ENCODE measurements around the gene C1QL4.

C1QL4 gene

DNA sequence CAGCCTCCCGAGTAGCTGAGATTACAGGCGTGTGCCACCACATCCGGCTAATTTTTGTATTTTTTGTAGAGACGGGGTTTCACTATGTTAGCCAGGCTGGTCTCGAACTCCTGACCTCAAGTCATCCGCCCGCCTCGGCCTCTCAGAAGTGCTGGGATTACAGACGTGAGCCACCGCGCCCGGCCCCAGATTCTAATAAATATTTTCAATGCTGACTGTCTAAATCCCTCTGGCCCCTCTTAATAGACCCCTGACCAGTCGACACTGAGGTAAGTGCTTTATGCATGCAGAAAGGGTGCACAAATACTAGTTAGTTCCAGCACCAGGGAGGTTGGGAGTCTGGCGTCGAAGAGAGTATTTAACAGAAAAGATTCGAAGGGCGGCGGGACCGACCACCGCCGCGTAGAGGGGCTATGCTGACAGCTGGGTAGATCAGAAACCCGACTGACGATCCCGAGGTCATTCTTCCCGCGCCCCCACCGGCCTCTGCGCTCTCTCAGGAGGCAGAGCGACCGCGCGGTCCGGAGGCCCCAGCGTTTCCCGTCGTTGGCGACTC is 29.2 kb upstream of the C1QL4 start:
- H3K9me3 ChIP-seq (ENCODE audit: control insufficient read depth in 2 of 2, low read length in 2 of 2) = no peaks in the 10 kb centered on the region
- peak overlapping the region; percentile 85 to 89 for H3K4me3 ChIP-seq (ENCODE audit: low read length in 2 of 2)
- peaks cover 5% of the 10 kb centered on the region for H3K4me1 ChIP-seq (ENCODE audit: control insufficient read depth, insufficient read depth, low read length)
- H3K36me3 ChIP-seq (ENCODE audit: control insufficient read depth in 2 of 2, insufficient read depth in 2 of 2, low read length in 2 of 2) = no peaks in the 10 kb centered on the region
- no peaks in the 10 kb centered on the region for H3K27me3 ChIP-seq (ENCODE audit: control insufficient read depth in 1 of 2, insufficient read depth in 2 of 2, low read length in 2 of 2)
- H3K9ac ChIP-seq (ENCODE audit: low read length in 2 of 2) = peak overlapping the region; percentile 87 to 91
- peak overlapping the region; percentile 81 for H3K27ac ChIP-seq (ENCODE audit: low read length)

DNA sequence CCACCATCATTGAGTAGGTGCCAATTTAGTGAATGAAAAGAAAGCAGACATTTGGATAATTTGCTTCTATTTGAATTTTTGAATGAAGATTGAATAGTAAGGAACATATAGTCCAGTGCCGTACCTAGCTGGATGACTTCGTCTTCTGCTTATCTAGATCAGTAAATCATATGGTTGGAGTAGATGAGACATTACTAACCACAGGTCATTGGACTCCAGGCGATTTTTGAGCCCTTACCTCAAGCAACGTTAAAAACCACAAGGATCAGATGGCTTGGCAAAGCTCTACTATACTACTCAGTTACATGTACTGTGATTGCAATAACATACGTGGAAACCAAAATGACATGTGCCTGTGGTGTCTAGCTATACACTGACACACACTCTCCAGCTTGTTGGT is 28.6 kb upstream of the C1QL4 start:
- Histone ChIP-seq H3K27me3 (ENCODE audit: control insufficient read depth in 1 of 2, insufficient read depth in 2 of 2, low read length in 2 of 2) (no peaks in the 10 kb centered on the region), H3K4me1 (ENCODE audit: control insufficient read depth, insufficient read depth, low read length) (peaks cover 5% of the 10 kb centered on the region), H3K9me3 (ENCODE audit: control insufficient read depth in 2 of 2, low read length in 2 of 2) (no peaks in the 10 kb centered on the region), H3K4me3 (ENCODE audit: low read length in 2 of 2) (no peak overlapping the region), H3K27ac (ENCODE audit: low read length) (no peak overlapping the region), H3K36me3 (ENCODE audit: control insufficient read depth in 2 of 2, insufficient read depth in 2 of 2, low read length in 2 of 2) (no peaks in the 10 kb centered on the region), H3K9ac (ENCODE audit: low read length in 2 of 2) (no peak overlapping the region)

- Histone ChIP-seq H3K27me3 (ENCODE audit: control insufficient read depth in 1 of 2, insufficient read depth in 2 of 2, low read length in 2 of 2) (no peaks in the 10 kb centered on the region), H3K27ac (ENCODE audit: low read length) (no peak overlapping the region)
Observed at GRCh38 chr12:49364989-49365388, 28.0 kb upstream of the C1QL4 start.

DNA sequence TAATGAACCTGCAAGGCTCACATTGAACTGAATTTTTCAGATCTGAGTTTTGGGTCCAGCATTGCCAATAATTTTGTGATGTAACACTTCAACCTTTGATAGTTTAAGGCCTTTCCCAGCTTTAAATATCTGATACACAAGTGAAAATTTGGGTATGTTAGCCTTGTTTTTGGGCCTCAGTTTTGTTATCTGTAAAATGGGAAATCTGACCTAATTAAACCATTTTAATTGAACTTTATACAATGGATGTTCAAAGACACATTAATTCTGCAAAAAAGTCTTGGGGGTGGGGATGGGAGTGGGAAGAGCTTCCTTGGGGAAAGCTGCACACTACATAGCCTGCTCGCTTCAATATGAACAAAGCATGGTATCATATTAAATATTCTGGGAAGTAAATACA is 25.1 kb upstream of the C1QL4 start:
- Histone ChIP-seq H3K9me3 (ENCODE audit: control insufficient read depth in 2 of 2, low read length in 2 of 2) (no peaks in the 10 kb centered on the region), H3K9ac (ENCODE audit: low read length in 2 of 2) (no peak overlapping the region), H3K36me3 (ENCODE audit: control insufficient read depth in 2 of 2, insufficient read depth in 2 of 2, low read length in 2 of 2) (no peaks in the 10 kb centered on the region), H3K27me3 (ENCODE audit: control insufficient read depth in 1 of 2, insufficient read depth in 2 of 2, low read length in 2 of 2) (no peaks in the 10 kb centered on the region), H3K27ac (ENCODE audit: low read length) (no peak overlapping the region), H3K4me3 (ENCODE audit: low read length in 2 of 2) (no peak overlapping the region), H3K4me1 (ENCODE audit: control insufficient read depth, insufficient read depth, low read length) (peaks cover 5% of the 10 kb centered on the region)

More at GRCh38 chr12:49364989-49365388, 28.0 kb upstream of the C1QL4 start:
- Histone ChIP-seq H3K36me3 (ENCODE audit: control insufficient read depth in 2 of 2, insufficient read depth in 2 of 2, low read length in 2 of 2) (no peaks in the 10 kb centered on the region), H3K4me1 (ENCODE audit: control insufficient read depth, insufficient read depth, low read length) (peaks cover 5% of the 10 kb centered on the region), H3K9me3 (ENCODE audit: control insufficient read depth in 2 of 2, low read length in 2 of 2) (no peaks in the 10 kb centered on the region), H3K9ac (ENCODE audit: low read length in 2 of 2) (no peak overlapping the region), H3K4me3 (ENCODE audit: low read length in 2 of 2) (no peak overlapping the region)

GRCh38 chr12:49359671-49360070 is 22.7 kb upstream of the C1QL4 start:
- Histone ChIP-seq H3K27me3 (ENCODE audit: control insufficient read depth in 1 of 2, insufficient read depth in 2 of 2, low read length in 2 of 2) (no peaks in the 10 kb centered on the region), H3K9ac (ENCODE audit: low read length in 2 of 2) (no peak overlapping the region), H3K36me3 (ENCODE audit: control insufficient read depth in 2 of 2, insufficient read depth in 2 of 2, low read length in 2 of 2) (no peaks in the 10 kb centered on the region), H3K4me3 (ENCODE audit: low read length in 2 of 2) (no peak overlapping the region), H3K4me1 (ENCODE audit: control insufficient read depth, insufficient read depth, low read length) (no peaks in the 10 kb centered on the region), H3K9me3 (ENCODE audit: control insufficient read depth in 2 of 2, low read length in 2 of 2) (no peaks in the 10 kb centered on the region), H3K27ac (ENCODE audit: low read length) (no peak overlapping the region)

GRCh38 chr12:49358483-49359141 is 21.6 kb upstream of the C1QL4 start:
- no peaks in the 10 kb centered on the region for H3K4me1 ChIP-seq (ENCODE audit: control insufficient read depth, insufficient read depth, low read length)
- H3K27ac ChIP-seq (ENCODE audit: low read length) = no peak overlapping the region
- H3K9ac ChIP-seq (ENCODE audit: low read length in 2 of 2) = no peak overlapping the region

GRCh38 chr12:49357103-49357678 is 20.2 kb upstream of the C1QL4 start:
- Histone ChIP-seq H3K4me1 (ENCODE audit: control insufficient read depth, insufficient read depth, low read length) (no peaks in the 10 kb centered on the region), H3K4me3 (ENCODE audit: low read length in 2 of 2) (no peak overlapping the region), H3K27ac (ENCODE audit: low read length) (no peak overlapping the region), H3K9ac (ENCODE audit: low read length in 2 of 2) (no peak overlapping the region), H3K9me3 (ENCODE audit: control insufficient read depth in 2 of 2, low read length in 2 of 2) (no peaks in the 10 kb centered on the region), H3K36me3 (ENCODE audit: control insufficient read depth in 2 of 2, insufficient read depth in 2 of 2, low read length in 2 of 2) (no peaks in the 10 kb centered on the region), H3K27me3 (ENCODE audit: control insufficient read depth in 1 of 2, insufficient read depth in 2 of 2, low read length in 2 of 2) (peaks cover 0 to 7% of the 10 kb centered on the region in 2 donors)

More at GRCh38 chr12:49358483-49359141, 21.6 kb upstream of the C1QL4 start:
- H3K9me3 ChIP-seq (ENCODE audit: control insufficient read depth in 2 of 2, low read length in 2 of 2) = no peaks in the 10 kb centered on the region
- H3K4me3 ChIP-seq (ENCODE audit: low read length in 2 of 2) = no peak overlapping the region
- no peaks in the 10 kb centered on the region for H3K36me3 ChIP-seq (ENCODE audit: control insufficient read depth in 2 of 2, insufficient read depth in 2 of 2, low read length in 2 of 2)
- H3K27me3 ChIP-seq (ENCODE audit: control insufficient read depth in 1 of 2, insufficient read depth in 2 of 2, low read length in 2 of 2) = no peaks in the 10 kb centered on the region

- Histone ChIP-seq H3K36me3 (ENCODE audit: control insufficient read depth in 2 of 2, insufficient read depth in 2 of 2, low read length in 2 of 2) (no peaks in the 10 kb centered on the region), H3K27ac (ENCODE audit: low read length) (no peak overlapping the region), H3K27me3 (ENCODE audit: control insufficient read depth in 1 of 2, insufficient read depth in 2 of 2, low read length in 2 of 2) (peaks cover 4 to 11% of the 10 kb centered on the region in 2 donors), H3K9ac (ENCODE audit: low read length in 2 of 2) (no peak overlapping the region), H3K9me3 (ENCODE audit: control insufficient read depth in 2 of 2, low read length in 2 of 2) (no peaks in the 10 kb centered on the region), H3K4me1 (ENCODE audit: control insufficient read depth, insufficient read depth, low read length) (no peaks in the 10 kb centered on the region), H3K4me3 (ENCODE audit: low read length in 2 of 2) (no peak overlapping the region)
Observed at GRCh38 chr12:49355913-49356312, 18.9 kb upstream of the C1QL4 start.

GRCh38 chr12:49352351-49352750 is 15.4 kb upstream of the C1QL4 start:
- no peaks in the 10 kb centered on the region for H3K36me3 ChIP-seq (ENCODE audit: control insufficient read depth in 2 of 2, insufficient read depth in 2 of 2, low read length in 2 of 2)
- H3K4me1 ChIP-seq (ENCODE audit: control insufficient read depth, insufficient read depth, low read length) = peaks cover 10% of the 10 kb centered on the region
- no peak overlapping the region for H3K9ac ChIP-seq (ENCODE audit: low read length in 2 of 2)
- no peaks in the 10 kb centered on the region for H3K9me3 ChIP-seq (ENCODE audit: control insufficient read depth in 2 of 2, low read length in 2 of 2)
- no peak overlapping the region for H3K4me3 ChIP-seq (ENCODE audit: low read length in 2 of 2)
- H3K27ac ChIP-seq (ENCODE audit: low read length) = no peak overlapping the region
- H3K27me3 ChIP-seq (ENCODE audit: control insufficient read depth in 1 of 2, insufficient read depth in 2 of 2, low read length in 2 of 2) = peaks cover 34 to 36% of the 10 kb centered on the region in 2 donors

GRCh38 chr12:49349266-49349665 is 12.3 kb upstream of the C1QL4 start:
- Histone ChIP-seq H3K27ac (ENCODE audit: low read length) (no peak overlapping the region), H3K36me3 (ENCODE audit: control insufficient read depth in 2 of 2, insufficient read depth in 2 of 2, low read length in 2 of 2) (no peaks in the 10 kb centered on the region), H3K9me3 (ENCODE audit: control insufficient read depth in 2 of 2, low read length in 2 of 2) (no peaks in the 10 kb centered on the region), H3K4me3 (ENCODE audit: low read length in 2 of 2) (no peak overlapping the region), H3K9ac (ENCODE audit: low read length in 2 of 2) (no peak overlapping the region), H3K27me3 (ENCODE audit: control insufficient read depth in 1 of 2, insufficient read depth in 2 of 2, low read length in 2 of 2) (peaks cover 51 to 63% of the 10 kb centered on the region in 2 donors), H3K4me1 (ENCODE audit: control insufficient read depth, insufficient read depth, low read length) (peaks cover 36% of the 10 kb centered on the region)

DNA sequence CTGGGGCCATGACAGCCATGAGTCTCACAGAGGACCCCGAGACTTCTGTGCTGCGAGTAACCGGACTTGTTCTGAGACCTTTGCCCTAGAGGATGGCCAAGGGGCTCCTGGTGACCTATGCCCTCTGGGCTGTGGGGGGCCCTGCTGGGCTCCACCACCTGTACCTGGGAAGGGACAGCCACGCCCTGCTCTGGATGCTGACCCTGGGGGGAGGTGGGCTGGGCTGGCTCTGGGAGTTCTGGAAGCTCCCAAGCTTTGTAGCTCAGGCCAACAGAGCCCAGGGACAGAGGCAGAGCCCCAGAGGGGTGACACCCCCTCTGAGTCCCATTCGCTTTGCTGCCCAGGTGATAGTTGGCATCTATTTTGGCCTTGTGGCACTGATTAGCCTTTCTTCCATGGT is 11.8 kb upstream of the C1QL4 start:
- Histone ChIP-seq H3K9ac (ENCODE audit: low read length in 2 of 2) (no peak overlapping the region), H3K27me3 (ENCODE audit: control insufficient read depth in 1 of 2, insufficient read depth in 2 of 2, low read length in 2 of 2) (peaks cover 56 to 68% of the 10 kb centered on the region in 2 donors), H3K36me3 (ENCODE audit: control insufficient read depth in 2 of 2, insufficient read depth in 2 of 2, low read length in 2 of 2) (no peaks in the 10 kb centered on the region), H3K9me3 (ENCODE audit: control insufficient read depth in 2 of 2, low read length in 2 of 2) (no peaks in the 10 kb centered on the region), H3K4me3 (ENCODE audit: low read length in 2 of 2) (no peak overlapping the region), H3K4me1 (ENCODE audit: control insufficient read depth, insufficient read depth, low read length) (peaks cover 38% of the 10 kb centered on the region), H3K27ac (ENCODE audit: low read length) (no peak overlapping the region)
